Stimulated activated CD8-positive, alpha-beta memory T cell treated with anti-CD3 and anti-CD28 coated beads, Interleukin-2, amount 100 ng/mL, for 48 hours (primary cell): Measurements from ENCODE around the gene WDR91.
"Not testable (repeated sequence)": the region's sequence is repeated elsewhere in the genome, so short reads cannot be mapped to it uniquely, and the experiment has no call there.

Experiments
- DNase-seq, 2 donors: peaks; one replicate each; pipeline ENCODE4 v3.0.0-alpha.2; 2020; ENCODE audit warnings: low read depth in 2 of 2

WDR91 gene

DNA sequence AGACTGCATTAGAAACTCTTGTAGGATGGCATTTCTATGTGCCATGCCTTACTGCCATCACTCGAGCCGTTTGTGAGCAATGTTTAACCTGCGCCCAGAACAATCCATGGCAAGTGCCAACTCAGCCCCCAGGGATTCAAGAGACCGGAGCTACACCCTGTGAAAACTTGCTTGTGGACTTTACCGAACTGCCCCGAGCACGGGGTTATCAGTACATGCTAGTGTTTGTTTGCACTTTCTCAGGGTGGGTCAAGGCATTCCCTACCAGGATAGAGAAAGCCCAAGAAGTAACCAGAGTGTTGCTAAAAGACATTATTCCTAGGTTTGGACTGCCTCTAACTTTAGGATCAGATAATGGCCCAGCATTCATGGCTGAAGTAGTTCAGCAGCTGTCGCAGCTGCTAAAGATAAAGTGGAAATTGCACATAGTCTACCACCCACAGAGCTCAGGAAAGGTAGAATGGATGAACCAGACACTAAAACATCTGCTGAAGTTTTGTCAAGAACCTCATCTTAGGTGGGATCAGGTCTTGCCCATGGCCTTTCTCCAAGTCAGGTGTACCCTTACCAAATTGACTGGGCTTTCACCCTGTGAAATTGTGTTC is 31.9 kb downstream of the WDR91 start:
- no peak for DNase-seq

DNA sequence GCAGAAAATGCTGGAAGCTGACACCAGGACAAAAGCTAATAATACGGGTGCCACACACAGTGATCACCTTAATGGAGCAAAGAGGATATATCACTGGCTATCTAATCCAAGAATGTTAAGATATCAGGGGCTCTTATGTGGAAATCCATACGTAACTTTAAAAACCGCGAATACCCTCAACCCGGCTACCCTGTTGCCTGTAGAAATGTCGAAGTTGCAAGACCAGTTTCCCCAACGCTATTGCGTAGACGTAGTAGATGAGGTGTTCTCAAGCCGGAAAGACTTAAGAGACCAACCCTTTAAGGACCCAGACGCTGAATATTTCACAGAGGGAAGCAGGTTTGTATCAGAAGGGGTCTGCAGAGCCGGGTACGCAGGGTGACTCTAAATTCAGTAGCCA is 33.0 kb downstream of the WDR91 start:
- no peak for DNase-seq

DNA sequence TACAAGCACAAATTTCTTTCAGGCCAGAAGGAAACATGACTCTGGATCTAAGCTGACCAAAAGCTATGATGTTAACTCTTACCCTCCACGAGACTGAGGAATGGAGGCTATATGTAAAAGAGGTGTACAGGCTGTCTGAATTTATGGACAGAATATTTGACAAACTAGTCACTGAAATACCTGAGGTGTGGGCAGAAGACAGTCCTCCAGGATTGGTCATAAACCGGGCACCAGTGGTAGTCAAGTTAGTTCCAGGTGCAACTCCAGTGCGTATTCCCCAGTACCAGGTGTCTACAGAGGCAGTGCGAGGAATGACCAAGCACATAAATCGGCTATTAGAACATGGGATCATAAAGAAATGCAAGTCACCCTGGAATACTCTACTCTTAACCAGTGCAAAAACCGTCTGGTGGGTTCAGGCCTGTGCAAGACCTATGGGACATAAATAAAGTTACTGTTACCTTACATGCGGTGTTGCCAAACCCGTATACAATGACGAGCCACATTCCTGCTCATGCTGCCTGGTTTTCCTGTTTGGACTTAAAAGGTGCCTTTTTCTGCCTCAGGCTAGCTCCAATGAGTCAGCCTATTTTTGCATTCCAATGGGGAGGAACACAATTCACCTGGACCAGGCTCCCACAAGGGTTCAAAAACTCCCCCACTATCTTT is 34.2 kb downstream of the WDR91 start:
- no peak for DNase-seq

DNA sequence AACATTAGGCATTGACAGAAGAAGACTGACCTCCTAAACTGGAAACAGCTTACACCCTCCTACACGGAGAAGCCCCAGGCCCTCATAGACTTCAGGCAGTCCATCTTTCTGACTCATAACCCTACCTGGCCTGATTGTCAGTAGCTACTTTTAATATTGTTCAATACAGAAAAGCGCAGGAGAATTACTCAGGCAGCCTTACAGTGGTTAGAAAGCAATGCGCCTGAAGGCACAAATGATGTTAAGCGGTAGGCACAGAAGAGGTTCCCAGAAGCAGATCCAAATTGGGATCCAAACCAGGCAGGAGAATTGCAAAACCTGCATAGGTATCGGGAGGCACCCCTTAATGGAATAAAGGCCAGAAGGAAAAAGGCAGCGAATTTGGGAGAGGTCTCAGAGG is 35.4 kb downstream of the WDR91 start:
- no peak for DNase-seq

DNA sequence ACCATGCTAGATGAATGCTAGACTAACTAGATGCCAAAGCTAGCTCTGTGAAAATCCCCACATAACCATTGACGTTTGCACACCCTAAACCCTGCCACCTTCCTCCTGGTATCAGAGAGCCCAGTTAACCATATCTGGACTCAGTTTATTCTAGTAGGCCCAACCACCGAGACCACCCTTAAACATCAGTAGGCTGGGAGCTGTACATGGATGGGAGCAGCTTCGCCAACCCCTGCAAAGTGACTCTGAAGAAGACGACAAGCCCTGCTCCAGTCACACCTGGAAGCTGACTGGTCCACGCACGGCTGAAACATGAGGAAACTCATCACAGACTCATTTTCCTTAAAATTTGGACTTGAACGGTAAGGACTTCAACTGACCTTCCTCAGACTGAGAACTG is 36.4 kb downstream of the WDR91 start:
- DNase-seq = no peak

DNA sequence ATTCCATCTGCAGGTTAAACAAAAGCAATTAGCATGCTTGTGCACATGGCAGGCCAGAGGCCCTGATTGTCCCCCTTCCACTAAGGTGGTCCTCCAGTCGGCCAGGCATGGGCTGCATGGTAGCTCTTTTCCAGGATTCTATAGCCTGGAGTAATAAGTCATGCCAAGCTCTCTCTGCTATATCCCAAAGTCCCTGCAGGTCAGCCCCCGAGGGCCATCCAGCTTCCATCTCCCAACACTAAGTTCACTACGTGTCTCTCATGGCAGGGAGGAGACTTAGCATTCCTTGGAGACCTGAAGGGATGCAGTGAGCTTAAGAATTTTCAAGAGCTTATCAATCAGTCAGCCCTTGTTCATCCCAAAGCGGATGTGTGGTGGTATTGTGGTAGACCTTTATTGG is 37.4 kb downstream of the WDR91 start:
- DNase-seq = not testable (repeated sequence)

DNA sequence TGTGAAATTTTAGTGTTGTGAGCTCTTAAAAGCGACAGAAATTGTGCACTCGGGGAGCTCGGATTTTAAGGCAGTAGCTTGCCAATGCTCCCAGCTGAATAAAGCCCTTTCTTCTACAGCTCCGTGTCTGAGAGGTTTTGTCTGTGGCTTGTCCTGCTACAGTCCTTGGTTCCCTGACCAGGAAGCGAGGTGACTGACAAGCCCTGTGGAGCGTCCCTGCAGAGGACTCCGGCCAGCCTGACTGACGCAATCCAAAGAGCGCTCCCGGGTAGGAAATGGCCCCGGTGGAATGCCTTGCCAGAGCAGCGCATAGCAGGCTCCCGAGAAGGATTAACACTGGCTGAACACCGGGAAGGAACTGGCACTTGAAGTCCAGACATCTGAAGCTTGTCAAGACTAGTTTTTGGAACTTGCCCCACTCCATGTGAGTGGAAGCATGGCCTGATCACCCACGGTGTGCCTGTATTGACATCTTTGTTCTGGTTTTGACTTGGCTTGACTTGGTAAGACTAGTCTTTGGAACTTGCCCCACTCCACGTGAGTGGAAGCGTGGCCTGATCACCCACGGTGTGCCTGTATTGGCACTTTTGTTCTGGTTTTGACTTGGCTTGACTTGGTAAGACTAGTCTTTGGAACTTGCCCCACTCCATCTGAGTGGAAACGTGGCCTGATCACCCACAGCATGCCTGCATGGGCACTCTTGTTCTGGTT is 39.6 kb downstream of the WDR91 start:
- DNase-seq = not testable (repeated sequence)

DNA sequence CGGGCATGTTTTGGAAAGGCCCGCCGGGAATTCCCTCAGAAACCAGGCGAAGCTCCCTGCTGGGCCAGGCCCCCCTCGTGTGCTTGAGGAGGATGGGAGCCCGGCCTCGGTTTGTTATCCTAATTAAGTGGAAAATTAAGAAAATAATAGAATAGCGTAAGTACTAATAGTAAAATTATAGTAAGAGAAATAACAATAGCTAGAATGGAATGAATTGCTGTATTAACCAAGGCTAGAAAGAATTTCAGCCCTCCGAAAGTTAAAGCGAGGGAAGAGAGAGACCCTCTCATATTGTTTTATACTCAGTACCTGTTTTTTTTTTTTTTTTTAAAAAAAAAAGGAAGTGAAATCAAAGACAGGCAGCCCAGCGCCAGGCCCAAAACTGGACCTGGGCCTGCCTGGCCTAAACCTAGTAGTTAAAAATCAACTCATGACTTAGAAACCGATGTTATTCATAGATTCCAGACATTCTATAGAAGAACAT is 40.3 kb downstream of the WDR91 start:
- DNase-seq = not testable (repeated sequence)

DNA sequence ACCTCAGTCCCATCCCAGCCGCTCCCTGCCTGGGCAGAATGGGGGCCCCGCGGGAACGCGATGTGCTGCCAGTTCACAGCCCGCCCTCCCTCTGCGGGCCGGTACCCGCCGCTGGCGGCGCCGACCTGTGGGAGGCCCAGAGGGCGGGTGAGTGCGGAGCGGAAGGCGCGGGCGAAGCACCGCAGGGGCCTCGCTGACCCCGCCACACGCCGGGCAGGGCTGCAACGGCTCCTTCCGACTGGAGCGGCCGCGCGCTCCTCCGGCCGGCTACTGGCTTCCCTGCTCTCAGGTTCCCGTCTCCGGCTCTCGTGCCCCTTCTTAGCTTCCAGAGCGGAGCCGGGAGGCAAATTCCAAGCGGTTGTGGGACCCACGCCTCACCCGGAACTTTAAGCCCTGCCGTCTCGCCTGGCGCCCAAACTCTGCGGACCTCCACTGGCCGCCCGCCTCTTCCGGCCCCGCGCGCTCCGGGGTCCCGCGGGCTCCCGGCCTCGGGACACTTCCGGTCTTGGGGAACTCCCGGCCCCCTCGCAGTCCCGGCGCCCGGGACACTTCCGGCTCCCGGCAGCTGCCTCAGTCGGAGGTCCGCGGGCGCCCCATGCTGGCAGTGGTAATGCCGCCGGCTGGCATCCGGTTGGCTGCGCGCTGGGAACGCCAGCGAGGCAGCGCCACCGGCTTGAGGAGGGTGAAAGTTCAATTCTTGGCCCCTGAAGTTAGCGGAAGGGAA is 40.9 kb downstream of the WDR91 start, which contains the start of gene CYREN:
Gene CYREN, minus strand, starts transcription at position 434 of the 724 bp plus-strand sequence. CDS start 1,785 bp downstream, outside the sequence.
- DNase-seq = peak; percentile 90 to 93

DNA sequence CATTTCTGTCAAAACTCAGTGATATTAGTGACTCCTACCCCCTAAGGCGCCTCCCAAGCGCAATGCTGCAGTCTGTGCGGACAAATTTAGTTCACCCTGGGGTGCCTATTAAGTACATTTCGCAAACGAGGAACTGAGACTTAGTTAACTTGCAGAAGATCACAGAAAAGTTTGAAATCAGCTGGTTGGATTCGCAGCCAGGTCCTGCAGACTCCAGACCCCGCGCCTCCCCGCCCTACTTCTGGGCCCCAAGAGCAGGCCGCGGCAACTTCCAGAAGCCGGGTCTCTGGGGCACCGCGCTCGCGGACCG is 41.4 kb downstream of the WDR91 start:
- DNase-seq = no peak

DNA sequence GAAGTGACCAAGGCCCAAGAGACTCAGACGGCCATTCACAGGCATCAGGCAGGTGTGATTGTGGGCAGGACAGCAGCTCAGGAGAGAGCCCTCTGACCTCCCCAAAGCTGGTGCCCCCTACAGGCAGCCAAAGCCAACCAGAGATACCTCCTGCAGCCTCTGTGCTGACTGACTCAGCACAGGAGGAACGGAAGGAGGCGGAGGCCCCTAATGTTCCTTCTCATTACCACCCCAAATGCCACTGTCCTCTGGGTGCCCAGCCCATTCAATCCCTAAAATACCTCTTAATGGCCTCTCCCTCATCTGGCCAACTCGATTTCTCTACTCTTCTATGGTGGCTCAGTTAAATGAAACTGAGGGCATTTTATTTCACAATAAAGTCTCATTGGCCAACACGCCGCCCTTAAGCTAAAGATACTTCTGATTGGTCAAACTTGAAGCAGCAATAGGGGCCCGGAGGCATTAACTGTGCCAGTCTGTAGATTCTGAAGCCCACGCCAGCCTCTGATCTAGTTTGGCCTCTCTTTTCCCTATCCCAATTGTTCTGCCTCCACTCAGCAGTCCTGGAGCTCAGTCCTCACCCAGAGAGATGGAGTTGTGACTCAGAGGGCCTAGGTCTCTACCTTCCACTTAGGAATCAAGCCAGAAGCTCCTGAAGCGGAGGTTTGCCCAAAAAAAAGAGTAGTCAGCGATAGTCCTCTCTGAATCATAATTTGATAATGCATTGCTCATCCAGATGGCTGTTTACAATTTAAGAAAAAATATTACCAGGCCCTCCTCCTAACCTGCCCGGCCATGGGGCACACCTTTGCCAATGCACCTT is 42.0 kb downstream of the WDR91 start:
- DNase-seq = peak; percentile 59 to 60

DNA sequence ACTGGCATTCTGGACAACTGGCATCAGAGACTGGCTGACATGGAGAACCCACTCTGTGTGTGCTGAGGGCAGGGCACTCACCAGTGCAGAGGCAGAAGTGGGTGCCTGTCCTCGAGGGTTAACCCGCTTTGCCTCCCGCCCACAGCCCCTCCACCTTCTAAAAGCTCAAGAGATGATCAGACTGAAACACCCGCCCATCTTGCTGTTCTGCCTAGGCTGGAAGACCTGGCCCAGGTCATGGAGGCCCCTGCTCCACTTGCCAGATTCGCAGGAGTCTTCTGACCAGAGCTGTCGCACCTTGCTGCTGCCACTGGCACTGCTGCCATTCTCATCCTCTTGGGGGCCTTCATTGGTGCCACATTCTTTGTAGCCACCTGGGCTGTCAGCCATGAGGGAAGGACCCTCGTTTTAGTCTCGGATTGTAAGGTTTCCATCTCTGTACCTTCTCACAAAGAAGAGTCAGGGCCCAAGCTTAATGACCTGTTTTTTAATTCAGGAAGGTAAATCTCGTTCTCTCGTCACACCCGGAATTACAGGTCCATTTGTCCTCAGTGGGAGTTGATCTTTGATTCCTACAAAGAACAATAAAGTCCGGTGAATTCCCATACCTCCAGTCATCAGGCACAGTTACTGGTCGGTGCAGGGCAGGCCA is 42.7 kb downstream of the WDR91 start:
- DNase-seq = no peak

DNA sequence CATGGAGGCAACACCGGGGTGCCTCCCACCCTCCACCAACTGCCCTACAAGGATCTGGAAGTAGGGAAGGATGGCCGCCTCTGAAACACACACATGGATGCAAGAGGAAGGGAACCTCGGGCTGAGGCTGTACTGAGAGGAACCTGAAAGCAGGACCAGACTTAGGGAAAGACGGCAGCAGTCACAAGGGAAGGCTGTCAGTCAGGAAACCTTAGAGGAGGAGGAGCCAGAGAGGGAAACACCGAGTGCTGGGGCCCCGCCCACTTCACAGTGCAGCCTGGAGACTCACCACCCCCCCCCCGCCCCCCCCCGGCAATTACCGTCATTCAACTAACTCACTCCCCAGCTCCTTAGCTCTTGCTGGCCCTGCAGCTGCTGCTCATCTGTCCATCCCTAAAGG is 43.3 kb downstream of the WDR91 start:
- no peak for DNase-seq

DNA sequence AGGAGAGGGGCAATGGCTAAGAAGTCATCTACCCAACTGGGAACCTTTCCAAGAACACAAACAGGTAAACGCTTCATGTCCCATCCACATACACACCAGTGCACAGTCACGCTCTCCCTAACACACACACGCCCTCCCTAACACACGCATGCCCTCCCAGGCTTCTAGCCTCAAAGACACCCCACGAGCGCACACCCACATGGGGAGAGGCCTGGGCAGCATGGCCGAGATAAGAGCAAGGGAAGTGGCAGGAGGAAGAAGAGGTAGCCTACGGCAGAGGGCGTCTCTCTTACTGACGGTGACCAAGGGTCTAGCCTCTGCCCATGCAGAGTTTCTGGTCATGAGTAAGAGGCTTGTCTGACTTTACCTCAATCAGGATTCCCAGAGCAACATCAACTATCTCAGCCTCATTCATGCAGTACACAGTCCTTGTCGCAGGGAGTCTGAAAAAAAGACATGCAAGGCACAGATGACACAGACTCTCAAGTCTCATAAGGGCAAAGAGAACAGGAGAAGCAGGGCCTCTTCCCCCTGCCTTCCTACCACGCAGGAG is 43.9 kb downstream of the WDR91 start:
- no peak for DNase-seq

DNA sequence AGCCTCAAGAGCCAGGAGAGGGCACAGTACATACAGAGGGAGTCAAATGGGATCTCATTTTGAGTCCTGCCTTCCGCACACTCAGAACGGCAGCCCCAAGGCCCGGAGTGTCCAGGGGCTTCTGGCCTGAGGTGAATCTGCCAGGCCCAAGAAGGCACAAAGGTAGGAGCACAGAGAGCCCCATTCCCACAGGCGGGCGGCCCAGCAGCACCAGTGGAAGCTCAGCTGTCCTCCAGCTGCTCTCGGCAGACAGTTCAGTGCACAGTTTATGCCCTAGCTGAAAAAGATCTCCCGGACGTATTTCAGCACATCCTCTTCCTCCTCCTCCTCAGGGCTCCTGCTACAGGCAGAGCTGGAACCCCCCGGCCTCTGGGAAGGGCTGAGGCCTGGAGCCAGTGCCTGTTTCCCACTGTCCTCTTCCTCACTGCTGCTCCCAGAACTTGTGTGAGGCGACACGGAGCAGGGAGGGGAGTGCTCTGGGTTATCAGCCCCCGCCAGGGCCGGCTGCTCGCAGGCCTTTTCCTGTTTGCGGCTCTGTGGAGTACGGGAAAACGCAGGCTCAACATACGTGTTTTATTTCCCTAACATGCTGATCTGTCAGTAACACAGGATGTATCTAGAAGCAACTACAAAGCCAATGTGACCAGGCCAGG is 44.9 kb downstream of the WDR91 start:
- DNase-seq = no peak

DNA sequence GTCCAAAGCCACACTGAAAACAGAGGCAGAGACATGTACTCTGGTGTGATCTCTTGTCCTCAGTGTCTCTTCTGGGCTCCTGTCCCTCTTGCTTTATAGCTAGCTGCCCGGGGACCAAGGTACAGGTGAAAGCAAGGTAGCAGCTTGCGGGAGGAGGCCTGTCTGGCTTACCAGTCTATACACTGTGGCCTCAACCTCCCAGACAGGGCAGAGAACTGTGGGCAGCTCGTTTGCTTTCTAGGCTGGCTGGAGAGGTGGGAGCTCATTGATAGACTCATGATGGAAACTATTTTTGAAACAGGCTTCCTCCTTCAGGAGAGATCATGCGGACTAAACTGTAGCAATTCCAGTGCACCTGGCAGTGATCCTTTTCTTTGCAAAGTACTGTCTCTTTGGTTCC is 45.5 kb downstream of the WDR91 start:
- no peak for DNase-seq

DNA sequence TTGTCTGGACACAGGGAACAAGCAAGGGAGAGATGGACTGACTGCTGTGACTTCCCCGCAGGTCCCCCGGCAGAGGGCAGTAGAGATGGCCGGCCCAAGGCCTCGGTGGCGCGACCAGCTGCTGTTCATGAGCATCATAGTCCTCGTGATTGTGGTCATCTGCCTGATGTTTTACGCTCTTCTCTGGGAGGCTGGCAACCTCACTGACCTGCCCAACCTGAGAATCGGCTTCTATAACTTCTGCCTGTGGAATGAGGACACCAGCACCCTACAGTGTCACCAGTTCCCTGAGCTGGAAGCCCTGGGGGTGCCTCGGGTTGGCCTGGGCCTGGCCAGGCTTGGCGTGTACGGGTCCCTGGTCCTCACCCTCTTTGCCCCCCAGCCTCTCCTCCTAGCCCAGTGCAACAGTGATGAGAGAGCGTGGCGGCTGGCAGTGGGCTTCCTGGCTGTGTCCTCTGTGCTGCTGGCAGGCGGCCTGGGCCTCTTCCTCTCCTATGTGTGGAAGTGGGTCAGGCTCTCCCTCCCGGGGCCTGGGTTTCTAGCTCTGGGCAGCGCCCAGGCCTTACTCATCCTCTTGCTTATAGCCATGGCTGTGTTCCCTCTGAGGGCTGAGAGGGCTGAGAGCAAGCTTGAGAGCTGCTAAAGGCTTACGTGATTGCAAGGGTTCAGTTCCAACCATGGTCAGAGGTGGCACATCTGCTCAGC is 46.8 kb downstream of the WDR91 start:
- DNase-seq = no peak

DNA sequence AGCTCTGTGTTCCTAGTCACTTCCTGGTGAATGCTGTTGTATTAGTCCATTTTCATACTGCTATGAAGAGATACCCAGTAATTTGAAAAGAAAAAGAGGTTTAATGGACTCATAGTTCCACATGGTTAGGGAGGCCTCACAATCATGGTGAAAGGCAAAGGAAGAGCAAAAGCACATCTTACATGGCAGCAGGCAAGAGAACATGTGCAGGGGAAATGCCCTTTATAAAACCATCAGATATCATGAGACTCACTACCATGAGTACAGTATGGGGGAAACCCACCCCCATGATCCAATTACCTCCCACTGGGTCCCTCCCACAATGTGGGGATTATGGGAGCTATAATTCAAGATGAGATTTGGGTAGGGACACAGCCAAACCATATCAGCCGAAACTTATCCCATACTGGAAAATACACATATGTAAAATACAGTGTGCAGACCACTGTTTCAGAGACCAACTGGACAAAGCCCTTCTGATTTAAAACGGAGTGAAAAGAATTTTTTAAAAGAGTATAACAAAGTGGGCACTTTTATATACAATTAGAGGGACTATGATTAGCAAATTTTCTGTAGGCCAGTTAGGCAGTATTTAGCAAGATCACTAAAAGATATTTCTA is 48.8 kb downstream of the WDR91 start:
- no peak for DNase-seq

DNA sequence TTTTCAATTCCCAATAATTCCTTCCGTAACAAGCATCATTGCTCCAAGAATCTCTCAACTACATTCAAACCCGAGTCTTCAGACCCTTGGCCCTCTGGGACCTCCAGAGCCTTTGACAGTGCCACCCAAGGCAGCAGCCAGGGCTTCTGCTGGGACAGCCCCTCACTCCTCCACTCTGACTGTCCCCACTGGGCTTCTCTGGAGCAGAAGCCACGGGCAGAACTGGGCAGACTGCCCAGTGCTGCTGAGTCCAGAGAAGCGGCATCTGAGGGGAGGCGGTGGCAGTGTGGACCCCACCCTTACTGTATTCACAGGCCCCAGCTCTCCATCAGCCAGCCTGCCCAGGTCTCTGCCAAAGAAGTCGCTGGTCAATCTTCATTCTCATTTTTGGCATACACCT is 49.7 kb downstream of the WDR91 start:
- DNase-seq = no peak
